Esophagus muscularis mucosa (tissue), 4 donors: ENCODE results near the gene C8B. TPM values are rescaled to one million over a fixed set of nuclear protein-coding genes. Genes with fewer than 3 reads are reported as not detected.

ENCODE experiments used
- DNase-seq: peaks from one replicate; pipeline ENCODE4 v3.0.0-alpha.2; 2017; ENCODE audit errors: extremely low spot score
- H3K27ac ChIP-seq, 4 donors: fragments of 200-600 bp; sonication (generic); replicated peaks in 1 of 4; 1 replicate in 3 of 4; 2 replicates in 1 of 4; pipeline ENCODE4 v1.5.1; 2016 to 2019; ENCODE audit warnings: mild to moderate bottlenecking in 1 of 4
- H3K27me3 ChIP-seq, 4 donors: fragments of 200-600 bp; sonication (generic); one replicate each; pipeline versions ENCODE4 v1.5.1 to v1.6.0; 2016 to 2019
- H3K36me3 ChIP-seq, 4 donors: fragments of 200-600 bp; sonication (generic); one replicate each; pipeline ENCODE4 v1.5.1; 2016 to 2019
- H3K4me1 ChIP-seq, 4 donors: fragments of 200-600 bp; sonication (generic); one replicate each; pipeline ENCODE4 v1.5.1; 2016 to 2019
- H3K4me3 ChIP-seq, 4 donors: fragments of 200-600 bp; sonication (generic); 1 replicate in 2 of 4; 2 replicates in 2 of 4; pipeline ENCODE4 v1.5.1; 2016 to 2019; ENCODE audit warnings: mild to moderate bottlenecking in 4 of 4, moderate library complexity in 1 of 4
- H3K9me3 ChIP-seq, 4 donors: fragments of 200-600 bp; sonication (generic); 1 replicate in 3 of 4; 2 replicates in 1 of 4; pipeline ENCODE4 v1.5.1; 2016 to 2019
- CTCF ChIP-seq, 3 experiments: fragments of 200-600 bp in 2 of 3; fragments of 450-650 bp in 1 of 3; sonication (generic) in 2 of 3; IDR thresholded peaks; one replicate each; pipeline ENCODE4 v1.5.1; 2017 to 2019; ENCODE audit warnings: antibody characterized with exemption in 3 of 3, mild to moderate bottlenecking in 2 of 3, moderate library complexity in 1 of 3
- EP300 ChIP-seq: sonication (generic); formaldehyde crosslinking; IDR thresholded peaks from one replicate; pipeline ENCODE4 v1.6.1; 2017; ENCODE audit warnings: antibody characterized with exemption
- POLR2A ChIP-seq: fragments of 450-650 bp; IDR thresholded peaks from one replicate; pipeline ENCODE4 v1.6.1; 2017; ENCODE audit warnings: antibody characterized with exemption, moderate library complexity, mild to moderate bottlenecking, low read depth
- POLR2AphosphoS5 ChIP-seq, 2 donors: sonication (generic); formaldehyde crosslinking; IDR thresholded peaks; one replicate each; pipeline ENCODE4 v1.6.1; 2017; ENCODE audit warnings: antibody characterized with exemption in 2 of 2
- whole genome bisulfite sequencing: methylation state at CpG from one replicate; pipeline ENCODE4 v1.1.5; 2018; 5-methylcytosine and 5-hydroxymethylcytosine counted together
- intact Hi-C: fragments of 100-400 bp; cut with DNase I; formaldehyde crosslinking; loops from one replicate; pipeline ENCODE4 v1.15.1; 2023
- total RNA-seq, 4 donors: library from RNA; depleted of rRNA; stranded (reverse); fragments of >200 nt; gene quantifications; one replicate each; pipeline versions ENCODE4 v1.1.0 to v1.2.1, GENCODE V29; 2016

C8B gene
- total RNA-seq, 4 donors from 2014 or later = not detected

GRCh38 chr1:56966698-56966999 lies 834 bp upstream of the C8B start:
- TF ChIP-seq POLR2A (no peak), CTCF (IDR thresholded peaks at IDR 0.05) (no peak), POLR2AphosphoS5 (IDR thresholded peaks at IDR 0.05) (no peak), EP300 (no peak)
- Histone ChIP-seq H3K27ac (no peak overlapping the region), H3K36me3 (no peaks in the 10 kb centered on the region), H3K27me3 (no peaks in the 10 kb centered on the region), H3K4me3 (no peak overlapping the region), H3K4me1 (no peaks in the 10 kb centered on the region), H3K9me3 (no peaks in the 10 kb centered on the region)
- intact Hi-C loops = no loop called here
- WGBS = 97% methylated on average over 1 of the region's 1 CpG
- no peak for DNase-seq

- TF ChIP-seq POLR2AphosphoS5 (IDR thresholded peaks at IDR 0.05) (no peak), POLR2A (no peak), CTCF (IDR thresholded peaks at IDR 0.05) (no peak), EP300 (no peak)
- Histone ChIP-seq H3K9me3 (no peaks in the 10 kb centered on the region), H3K4me3 (no peak overlapping the region), H3K27ac (no peak overlapping the region), H3K36me3 (no peaks in the 10 kb centered on the region), H3K4me1 (no peaks in the 10 kb centered on the region), H3K27me3 (no peaks in the 10 kb centered on the region)
- WGBS = 81% methylated on average over 3 of the region's 3 CpGs
- intact Hi-C loops = no loop called here
- DNase-seq = no peak
Observed at GRCh38 chr1:56965191-56965590, 624 bp downstream of the C8B start.

- intact Hi-C loops = no loop called here
- Histone ChIP-seq H3K27ac (no peak overlapping the region), H3K4me3 (no peak overlapping the region), H3K27me3 (no peaks in the 10 kb centered on the region), H3K36me3 (no peaks in the 10 kb centered on the region), H3K4me1 (no peaks in the 10 kb centered on the region), H3K9me3 (no peaks in the 10 kb centered on the region)
- 92% methylated on average over 9 of the region's 9 CpGs for WGBS
- TF ChIP-seq POLR2A (no peak), EP300 (no peak), POLR2AphosphoS5 (IDR thresholded peaks at IDR 0.05) (no peak), CTCF (IDR thresholded peaks at IDR 0.05) (no peak)
- no peak for DNase-seq
Observed at GRCh38 chr1:56964349-56965017, 1.3 kb downstream of the C8B start.

GRCh38 chr1:56963667-56964066 lies 2.1 kb downstream of the C8B start:
- intact Hi-C loops = no loop called here
- 93% methylated on average over 4 of the region's 4 CpGs for WGBS
- DNase-seq = no peak
- no peak overlapping the region for H3K4me3 ChIP-seq
- H3K9me3 ChIP-seq = no peaks in the 10 kb centered on the region
- H3K4me1 ChIP-seq = no peaks in the 10 kb centered on the region
- H3K27me3 ChIP-seq = no peaks in the 10 kb centered on the region
- no peaks in the 10 kb centered on the region for H3K36me3 ChIP-seq
- no peak for TF ChIP-seq POLR2A
- no peak for TF ChIP-seq EP300
- TF ChIP-seq CTCF (IDR thresholded peaks at IDR 0.05) = no peak
- no peak for TF ChIP-seq POLR2AphosphoS5 (IDR thresholded peaks at IDR 0.05)
- H3K27ac ChIP-seq = no peak overlapping the region

GRCh38 chr1:56961426-56961825 lies 4.4 kb downstream of the C8B start:
- intact Hi-C loops = no loop called here
- H3K4me1 ChIP-seq = no peaks in the 10 kb centered on the region
- WGBS = 78% methylated on average over 9 of the region's 10 CpGs
- no peak overlapping the region for H3K27ac ChIP-seq
- TF ChIP-seq EP300 (no peak), POLR2A (no peak), CTCF (IDR thresholded peaks at IDR 0.05) (no peak), POLR2AphosphoS5 (IDR thresholded peaks at IDR 0.05) (no peak)
- no peak for DNase-seq
- no peaks in the 10 kb centered on the region for H3K36me3 ChIP-seq
- H3K27me3 ChIP-seq = no peaks in the 10 kb centered on the region
- H3K9me3 ChIP-seq = no peaks in the 10 kb centered on the region
- H3K4me3 ChIP-seq = no peak overlapping the region
